Measurements from ENCODE around the gene PDE9A. TPM values are rescaled to one million over a fixed set of nuclear protein-coding genes. Genes with fewer than 3 reads are reported as not detected.

Gene PDE9A
- total RNA-seq, 4 donors from 2014 or later, result 29.2 to 68.4 (median 40.4) TPM

- no peak for TF ChIP-seq EP300 (IDR thresholded peaks at IDR 0.05)
- no peak for TF ChIP-seq POLR2AphosphoS5 (IDR thresholded peaks at IDR 0.05)
- TF ChIP-seq POLR2A (IDR thresholded peaks at IDR 0.05; ENCODE audit: low read depth), result no peak
- TF ChIP-seq, protein P1, sequence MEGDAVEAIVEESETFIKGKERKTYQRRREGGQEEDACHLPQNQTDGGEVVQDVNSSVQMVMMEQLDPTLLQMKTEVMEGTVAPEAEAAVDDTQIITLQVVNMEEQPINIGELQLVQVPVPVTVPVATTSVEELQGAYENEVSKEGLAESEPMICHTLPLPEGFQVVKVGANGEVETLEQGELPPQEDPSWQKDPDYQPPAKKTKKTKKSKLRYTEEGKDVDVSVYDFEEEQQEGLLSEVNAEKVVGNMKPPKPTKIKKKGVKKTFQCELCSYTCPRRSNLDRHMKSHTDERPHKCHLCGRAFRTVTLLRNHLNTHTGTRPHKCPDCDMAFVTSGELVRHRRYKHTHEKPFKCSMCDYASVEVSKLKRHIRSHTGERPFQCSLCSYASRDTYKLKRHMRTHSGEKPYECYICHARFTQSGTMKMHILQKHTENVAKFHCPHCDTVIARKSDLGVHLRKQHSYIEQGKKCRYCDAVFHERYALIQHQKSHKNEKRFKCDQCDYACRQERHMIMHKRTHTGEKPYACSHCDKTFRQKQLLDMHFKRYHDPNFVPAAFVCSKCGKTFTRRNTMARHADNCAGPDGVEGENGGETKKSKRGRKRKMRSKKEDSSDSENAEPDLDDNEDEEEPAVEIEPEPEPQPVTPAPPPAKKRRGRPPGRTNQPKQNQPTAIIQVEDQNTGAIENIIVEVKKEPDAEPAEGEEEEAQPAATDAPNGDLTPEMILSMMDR (IDR thresholded peaks at IDR 0.05), result no peak
- Histone ChIP-seq H3K27ac (replicated peaks in 1 of 4) (no peak overlapping the region), H3K36me3 (peaks cover 0 to 54% (median 30%) of the 10 kb centered on the region in 4 donors), H3K9me3 (no peaks in the 10 kb centered on the region), H3K4me1 (peaks cover 21 to 30% (median 26%) of the 10 kb centered on the region in 4 donors), H3K4me3 (no peak overlapping the region), H3K27me3 (no peaks in the 10 kb centered on the region)
- intact Hi-C loops (cut with DNase I), result no loop called here
- no peak for DNase-seq (ENCODE audit: extremely low spot score)
- 97% methylated on average over 8 of the region's 8 CpGs for WGBS
These were observed 81.6 kb downstream of the PDE9A start for GRCh38 chr21:42735061-42735460.

DNA sequence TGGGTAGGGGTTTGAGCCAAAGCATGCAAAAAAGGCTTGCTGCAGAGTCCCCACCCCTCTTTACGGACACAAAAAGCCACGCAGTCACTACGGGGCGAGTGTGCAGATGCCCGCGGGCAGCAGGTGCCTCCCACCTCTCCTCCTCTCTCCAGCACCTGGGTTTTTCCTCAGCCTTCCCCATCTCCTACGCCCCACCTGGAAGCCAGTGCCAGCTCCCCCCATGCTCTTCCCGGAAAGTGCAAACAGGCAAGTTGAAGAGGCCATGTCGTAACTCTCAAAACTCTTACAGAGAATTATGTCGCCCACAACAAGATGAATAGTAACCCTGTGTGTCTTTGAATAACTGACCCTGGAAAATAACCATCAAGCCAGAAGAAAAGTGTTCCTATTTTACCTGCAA, 82.5 kb downstream of the PDE9A start:
- Histone ChIP-seq H3K4me1 (peaks cover 22 to 30% (median 27%) of the 10 kb centered on the region in 4 donors), H3K9me3 (no peaks in the 10 kb centered on the region), H3K27ac (replicated peaks in 1 of 4) (no peak overlapping the region), H3K4me3 (no peak overlapping the region), H3K27me3 (no peaks in the 10 kb centered on the region), H3K36me3 (peaks cover 0 to 54% (median 30%) of the 10 kb centered on the region in 4 donors)
- intact Hi-C loops (cut with DNase I), result no loop called here
- DNase-seq (ENCODE audit: extremely low spot score), result no peak
- TF ChIP-seq POLR2A (IDR thresholded peaks at IDR 0.05; ENCODE audit: low read depth) (no peak), POLR2AphosphoS5 (IDR thresholded peaks at IDR 0.05) (no peak), EP300 (IDR thresholded peaks at IDR 0.05) (no peak)
- TF ChIP-seq, protein P1 (IDR thresholded peaks at IDR 0.05), result no peak
- 94% methylated on average over 10 of the region's 10 CpGs for WGBS

GRCh38 chr21:42736646-42737350, 83.4 kb downstream of the PDE9A start:
- DNase-seq (ENCODE audit: extremely low spot score), result no peak
- H3K36me3 ChIP-seq, result peaks cover 0 to 52% (median 26%) of the 10 kb centered on the region in 4 donors
- no peaks in the 10 kb centered on the region for H3K27me3 ChIP-seq
- peak overlapping the region; percentile 72 to 84 (median 80) for H3K27ac ChIP-seq (replicated peaks in 1 of 4)
- TF ChIP-seq, protein P1 (IDR thresholded peaks at IDR 0.05), result no peak
- TF ChIP-seq POLR2AphosphoS5 (IDR thresholded peaks at IDR 0.05), result no peak
- no peak for TF ChIP-seq POLR2A (IDR thresholded peaks at IDR 0.05; ENCODE audit: low read depth)
- no peak for TF ChIP-seq EP300 (IDR thresholded peaks at IDR 0.05)
- H3K9me3 ChIP-seq, result no peaks in the 10 kb centered on the region
- 83% methylated on average over 9 of the region's 12 CpGs for WGBS
- no peak overlapping the region for H3K4me3 ChIP-seq
- intact Hi-C loops (cut with DNase I), result no loop called here
- peaks cover 26 to 38% (median 34%) of the 10 kb centered on the region in 4 donors for H3K4me1 ChIP-seq

DNA sequence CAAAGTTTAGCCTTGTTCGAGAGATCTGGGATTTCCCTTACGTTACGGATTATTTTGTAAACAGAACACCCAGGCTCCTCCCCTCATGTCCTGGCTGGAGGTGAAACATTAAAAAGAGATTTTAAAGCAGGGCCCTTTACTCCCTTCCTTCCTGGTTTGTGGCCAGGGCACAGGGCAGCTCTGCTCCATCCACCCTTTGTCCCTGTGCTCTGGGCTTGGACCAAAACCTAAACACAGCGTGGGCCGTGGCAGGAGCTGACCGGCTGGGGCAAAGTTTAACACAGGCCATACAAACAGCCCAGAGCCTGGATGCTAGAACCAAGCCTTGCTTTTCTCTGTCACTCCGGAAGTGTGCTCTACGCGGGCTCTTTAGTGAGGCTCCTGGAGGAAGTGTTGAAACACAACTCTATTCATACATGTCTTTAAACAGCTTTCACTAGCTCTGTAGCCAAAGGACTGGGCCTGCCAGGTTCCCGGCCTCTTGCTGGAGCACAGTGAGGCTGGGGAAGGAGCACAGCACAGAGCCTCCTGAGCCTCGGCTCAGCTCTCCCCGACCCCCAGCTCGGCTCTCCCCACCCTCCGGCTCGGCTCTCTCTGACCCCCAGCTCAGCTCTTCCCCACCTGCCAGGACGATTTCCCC, 84.7 kb downstream of the PDE9A start:
- Histone ChIP-seq H3K36me3 (peaks cover 0 to 42% (median 25%) of the 10 kb centered on the region in 4 donors), H3K9me3 (no peaks in the 10 kb centered on the region), H3K4me1 (peaks cover 26 to 42% (median 40%) of the 10 kb centered on the region in 4 donors), H3K27ac (replicated peaks in 1 of 4) (peak overlapping the region; percentile 72 to 84 (median 80)), H3K27me3 (no peaks in the 10 kb centered on the region), H3K4me3 (no peak overlapping the region)
- WGBS, result 34% methylated on average over 13 of the region's 16 CpGs
- intact Hi-C loops (cut with DNase I), result no loop called here
- TF ChIP-seq, protein P1 (IDR thresholded peaks at IDR 0.05), result no peak
- TF ChIP-seq POLR2AphosphoS5 (IDR thresholded peaks at IDR 0.05), result peak in 1 of 2 donors; percentile 65
- no peak for DNase-seq (ENCODE audit: extremely low spot score)

All from esophagus muscularis mucosa (tissue), 4 donors.